HepG2 (cell line): Measurements from ENCODE around the gene TRIM31. TPM values are rescaled to one million over a fixed set of nuclear protein-coding genes. Genes with fewer than 3 reads are reported as not detected.

ENCODE experiments used
- AFF4 ChIP-seq: sonication (generic); formaldehyde crosslinking; IDR thresholded peaks from 2 replicates; pipeline ENCODE4 v1.4.0; 2020; ENCODE audit warnings: missing genetic modification reagents
- DBP ChIP-seq: sonication (generic); formaldehyde crosslinking; IDR thresholded peaks from 2 replicates; pipeline ENCODE4 v1.4.0; 2020; ENCODE audit warnings: missing genetic modification reagents; ENCODE audit errors: not compliant biosample characterization
- IRX3 ChIP-seq: sonication (generic); formaldehyde crosslinking; IDR thresholded peaks from 2 replicates; pipeline ENCODE4 v1.8.1; 2023; ENCODE audit warnings: mild to moderate bottlenecking, low read depth, missing genetic modification reagents, borderline replicate concordance
- KAT7 ChIP-seq: IDR thresholded peaks from 2 replicates; pipeline ENCODE4 v1.6.1; 2018; ENCODE audit warnings: borderline replicate concordance, missing compliant biosample characterization
- NR2F6 ChIP-seq, 2 experiments: IDR thresholded peaks; 2 replicates each; pipeline ENCODE4 v1.6.1; 2016; ENCODE audit warnings: antibody characterized with exemption in 1 of 2, mild to moderate bottlenecking in 1 of 2
- PATZ1 ChIP-seq: sonication (generic); formaldehyde crosslinking; IDR thresholded peaks from 2 replicates; pipeline ENCODE4 v1.4.0; 2020; ENCODE audit warnings: missing genetic modification reagents
- PREB ChIP-seq: sonication (generic); formaldehyde crosslinking; IDR thresholded peaks from 2 replicates; pipeline ENCODE4 v1.4.0; 2020; ENCODE audit warnings: missing genetic modification reagents
- RFX5 ChIP-seq: IDR thresholded peaks from 2 replicates; pipeline ENCODE4 v1.6.1; 2011; ENCODE audit warnings: low read depth, low read length, improper control_type of control experiment
- SMARCE1 ChIP-seq: fragments of 450-650 bp; IDR thresholded peaks from 2 replicates; pipeline ENCODE4 v1.6.1; 2017; ENCODE audit warnings: borderline replicate concordance
- SOX6 ChIP-seq, 2 experiments: fragments of 450-650 bp in 1 of 2; sonication (generic) in 1 of 2; formaldehyde crosslinking in 1 of 2; IDR thresholded peaks; 2 replicates each; pipeline versions ENCODE4 v1.4.0 to v1.6.1; 2017 to 2020; ENCODE audit warnings: antibody characterized with exemption in 1 of 2, mild to moderate bottlenecking in 1 of 2, missing genetic modification reagents in 1 of 2
- TARDBP ChIP-seq: sonication (generic); formaldehyde crosslinking; IDR thresholded peaks from 2 replicates; pipeline ENCODE4 v1.8.0; 2022; ENCODE audit warnings: mild to moderate bottlenecking, missing genetic modification reagents
- ZBTB44 ChIP-seq: sonication (generic); formaldehyde crosslinking; IDR thresholded peaks from 2 replicates; pipeline ENCODE4 v1.4.0; 2020; ENCODE audit warnings: missing genetic modification reagents
- ZNF160 ChIP-seq: sonication (generic); formaldehyde crosslinking; IDR thresholded peaks from 2 replicates; pipeline ENCODE4 v1.8.0; 2022; ENCODE audit warnings: mild to moderate bottlenecking, inconsistent platforms, missing genetic modification reagents
- ZNF225 ChIP-seq: sonication (generic); formaldehyde crosslinking; IDR thresholded peaks from 2 replicates; pipeline ENCODE4 v1.4.0; 2020; ENCODE audit warnings: mild to moderate bottlenecking, missing genetic modification reagents
- ZNF572 ChIP-seq: sonication (generic); formaldehyde crosslinking; IDR thresholded peaks from 2 replicates; pipeline ENCODE4 v1.5.1; 2020; ENCODE audit warnings: mild to moderate bottlenecking, missing genetic modification reagents
- polyA plus RNA-seq, 8 experiments: library from polyadenylated mRNA; depleted of rRNA in 3 of 8; stranded (reverse) in 7 of 8; unstranded in 1 of 8; fragments of >200 nt; fragmentation: Illumina TruSeq in 4 of 8; extraction: Trizol in 4 of 8; gene quantifications; 2 replicates each; pipeline versions ENCODE4 v1.2.1 to v1.2.3, GENCODE V29; 2011 to 2016; ENCODE audit warnings: low read depth in 4 of 8, missing spikeins in 1 of 8, mixed read lengths in 1 of 8; ENCODE audit not compliant: insufficient read depth in 1 of 8
- total RNA-seq, 5 experiments: library from RNA; depleted of rRNA; stranded (reverse); fragments of >200 nt; fragmentation: Illumina TruSeq; extraction: Trizol; gene quantifications; 2 replicates each; pipeline ENCODE4 v1.2.3, GENCODE V29; 2016; ENCODE audit warnings: low read depth in 1 of 5

TRIM31 gene
- total and polyA plus RNA-seq, 2 of the 13 experiments (the other 11 are each of a cell fraction or from before 2014, with no cell fraction given) = 0.13 to 0.51 TPM

GRCh38 chr6:30101444-30102413, 11.2 kb downstream of the TRIM31 start (continued):
- TF ChIP-seq SOX6 (IDR thresholded peaks at IDR 0.05) (no peak), SOX6 (CRISPR knock-in tag; IDR thresholded peaks at IDR 0.05) (peak; percentile 81), SMARCE1 (no peak), DBP (CRISPR knock-in tag) (no peak), PATZ1 (peak; percentile 43), AFF4 (peak; percentile 74; the same call in 1 of the 2 replicates), IRX3 (CRISPR knock-in tag) (no peak), ZNF225 (CRISPR knock-in tag) (no peak; the same call in 1 of the 2 replicates), KAT7 (CRISPR knock-in tag) (peak; percentile 89; the same call in 1 of the 2 replicates), TARDBP (CRISPR knock-in tag) (peak; percentile 52; the same call in 1 of the 2 replicates), ZNF572 (CRISPR knock-in tag) (0 out of 2 replicates have a peak, but pooled peaks have one; percentile 47), NR2F6 (IDR thresholded peaks at IDR 0.05) (no peak), NR2F6 (CRISPR knock-in tag; IDR thresholded peaks at IDR 0.05) (peak; percentile 68), ZBTB44 (peak; percentile 76; the same call in 1 of the 2 replicates), RFX5 (peak; percentile 22; the same call in 1 of the 2 replicates), ZNF160 (CRISPR knock-in tag) (peak; percentile 83; the same call in 1 of the 2 replicates), PREB (CRISPR knock-in tag) (0 out of 2 replicates have a peak, but pooled peaks have one; percentile 43)
